OCI-M1 (cell line): ENCODE results near the gene GOLGA8Q.
"Not testable (repeated sequence)": the region's sequence is repeated elsewhere in the genome, so short reads cannot be mapped to it uniquely, and the experiment has no call there.

Source experiments
- DNase-seq: peaks from one replicate; lab custom pipeline; 2025; lab: John Stamatoyannopoulos, UW

The GOLGA8Q gene, protein sequence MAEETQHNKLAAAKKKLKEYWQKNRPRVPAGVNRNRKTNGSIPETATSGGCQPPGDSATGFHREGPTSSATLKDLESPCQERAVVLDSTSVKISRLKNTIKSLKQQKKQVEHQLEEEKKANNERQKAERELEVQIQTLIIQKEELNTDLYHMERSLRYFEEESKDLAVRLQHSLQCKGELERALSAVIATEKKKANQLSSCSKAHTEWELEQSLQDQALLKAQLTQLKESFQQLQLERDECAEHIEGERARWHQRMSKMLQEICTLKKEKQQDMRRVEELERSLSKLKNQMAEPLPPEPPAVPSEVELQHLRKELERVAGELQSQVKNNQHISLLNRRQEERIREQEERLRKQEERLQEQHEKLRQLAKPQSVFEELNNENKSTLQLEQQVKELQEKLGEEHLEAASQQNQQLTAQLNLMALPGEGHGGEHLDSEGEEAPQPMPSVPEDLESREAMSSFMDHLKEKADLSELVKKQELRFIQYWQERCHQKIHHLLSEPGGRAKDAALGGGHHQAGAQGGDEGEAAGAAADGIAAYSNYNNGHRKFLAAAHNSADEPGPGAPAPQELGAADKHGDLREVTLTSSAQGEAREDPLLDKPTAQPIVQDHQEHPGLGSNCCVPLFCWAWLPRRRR

DNA sequence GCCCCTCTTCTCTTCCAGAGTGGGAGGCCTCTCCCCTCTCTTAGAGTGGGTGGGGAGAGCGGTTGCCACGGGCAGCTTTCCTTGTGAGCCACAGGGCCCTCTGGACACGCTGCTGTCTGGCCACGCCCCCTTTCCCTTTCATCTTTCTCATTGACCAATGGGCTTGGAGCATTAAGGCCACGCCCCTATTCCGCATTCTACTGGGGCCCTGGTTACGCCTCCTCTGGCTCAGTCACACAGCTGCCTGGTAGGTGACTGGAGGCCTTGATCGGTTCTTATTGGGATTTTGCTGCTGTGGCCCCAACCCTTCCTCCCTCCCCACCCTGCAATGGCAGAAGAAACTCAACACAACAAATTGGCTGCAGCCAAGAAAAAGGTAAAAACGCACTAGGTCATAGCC lies at the start of gene GOLGA8Q:
Gene GOLGA8Q, plus strand, starts transcription at position 301 of the 400 bp plus-strand sequence. Its CDS starts 28 bp downstream, at position 329.
- not testable (repeated sequence) for DNase-seq

DNA sequence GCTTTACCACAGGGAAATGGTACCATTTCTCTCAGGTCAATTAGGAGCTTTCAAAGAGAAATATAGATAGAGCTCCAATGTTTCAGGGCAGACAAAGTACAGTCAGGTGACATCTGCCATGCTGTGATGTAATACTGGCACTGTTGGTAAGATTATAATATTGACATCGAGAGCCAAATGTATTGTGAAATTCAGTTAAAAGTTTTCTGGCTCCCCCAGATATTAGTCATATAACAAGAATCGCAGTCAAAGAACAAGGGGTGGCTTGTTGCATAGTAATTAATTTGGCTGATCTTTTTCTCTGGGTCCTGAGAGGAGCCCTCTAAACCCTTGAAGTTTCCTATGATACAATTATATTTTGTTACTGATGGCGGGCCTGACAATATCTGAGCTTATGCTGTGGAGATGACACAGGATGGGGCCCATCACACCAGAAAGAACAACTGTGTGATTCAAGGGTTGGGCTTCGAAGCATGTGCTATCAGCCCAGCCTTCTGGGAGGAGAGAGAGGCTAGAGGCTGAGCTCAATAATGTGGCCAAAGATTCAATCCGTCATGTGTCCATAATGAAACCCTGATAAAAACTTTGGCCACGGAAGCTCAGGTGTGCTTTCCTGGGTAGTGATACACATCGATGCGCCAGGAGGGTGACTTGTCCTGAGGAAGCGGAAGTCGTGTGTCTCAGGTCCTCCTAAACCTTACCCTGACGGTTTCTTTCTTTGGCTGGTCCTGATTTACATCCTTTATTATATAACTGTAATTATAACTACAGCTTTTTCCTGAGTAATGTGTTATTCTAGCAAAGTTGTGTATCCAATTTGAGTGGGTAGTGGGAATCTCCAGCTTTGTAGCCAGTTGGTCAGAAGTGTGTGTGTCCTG lies 48.7 kb upstream of the GOLGA8Q start:
- DNase-seq: not testable (repeated sequence)

DNA sequence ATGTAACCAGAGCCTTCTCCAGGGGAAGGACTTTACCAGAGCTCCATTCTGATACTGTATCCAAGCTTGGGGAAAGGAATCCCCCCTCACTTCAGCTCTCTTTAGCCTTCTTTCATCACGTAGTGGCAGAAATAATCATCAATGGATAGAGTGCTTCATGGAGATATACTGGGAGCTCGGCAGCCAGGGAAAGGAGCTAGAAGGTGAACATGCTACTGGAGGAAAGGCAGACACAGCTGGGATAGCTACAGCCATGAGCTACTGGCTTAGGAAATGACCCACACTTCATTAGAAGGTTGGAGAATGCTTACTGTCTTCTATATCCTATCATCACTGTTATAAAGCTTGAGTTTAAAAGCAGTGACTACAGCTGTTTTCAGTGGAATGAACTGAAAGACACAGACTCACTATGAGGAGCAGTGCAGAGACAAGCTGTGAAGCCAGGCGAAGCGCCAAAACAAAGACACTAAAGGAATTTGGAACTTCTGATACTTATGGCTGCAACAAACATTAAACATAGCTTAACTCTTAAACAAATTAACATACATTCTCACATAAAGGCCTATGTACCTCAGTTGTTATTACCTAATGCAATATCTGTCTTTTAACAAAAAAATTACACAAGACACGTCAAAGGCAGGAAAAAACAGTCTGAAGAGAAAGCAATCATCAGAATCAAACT lies 47.5 kb upstream of the GOLGA8Q start:
- DNase-seq: not testable (repeated sequence)

DNA sequence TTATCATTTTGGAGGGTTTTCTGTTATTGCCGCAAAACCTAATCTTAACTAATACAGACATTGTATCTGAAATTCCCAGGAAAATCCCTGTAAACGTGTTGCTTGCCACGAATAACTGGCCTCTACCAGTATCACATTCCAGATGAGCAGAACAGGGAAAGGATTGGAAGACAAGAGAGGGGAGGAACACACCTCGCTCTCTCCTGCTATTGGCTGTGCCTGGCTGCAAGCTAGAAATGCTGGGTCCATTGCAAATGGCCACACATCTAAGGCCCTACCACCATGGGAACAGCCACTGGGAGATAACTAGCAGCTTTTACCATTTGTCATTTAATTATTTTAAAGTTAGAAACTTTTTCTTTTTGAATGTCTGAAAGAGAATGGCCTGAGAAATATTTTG lies 37.3 kb upstream of the GOLGA8Q start:
- not testable (repeated sequence) for DNase-seq

DNA sequence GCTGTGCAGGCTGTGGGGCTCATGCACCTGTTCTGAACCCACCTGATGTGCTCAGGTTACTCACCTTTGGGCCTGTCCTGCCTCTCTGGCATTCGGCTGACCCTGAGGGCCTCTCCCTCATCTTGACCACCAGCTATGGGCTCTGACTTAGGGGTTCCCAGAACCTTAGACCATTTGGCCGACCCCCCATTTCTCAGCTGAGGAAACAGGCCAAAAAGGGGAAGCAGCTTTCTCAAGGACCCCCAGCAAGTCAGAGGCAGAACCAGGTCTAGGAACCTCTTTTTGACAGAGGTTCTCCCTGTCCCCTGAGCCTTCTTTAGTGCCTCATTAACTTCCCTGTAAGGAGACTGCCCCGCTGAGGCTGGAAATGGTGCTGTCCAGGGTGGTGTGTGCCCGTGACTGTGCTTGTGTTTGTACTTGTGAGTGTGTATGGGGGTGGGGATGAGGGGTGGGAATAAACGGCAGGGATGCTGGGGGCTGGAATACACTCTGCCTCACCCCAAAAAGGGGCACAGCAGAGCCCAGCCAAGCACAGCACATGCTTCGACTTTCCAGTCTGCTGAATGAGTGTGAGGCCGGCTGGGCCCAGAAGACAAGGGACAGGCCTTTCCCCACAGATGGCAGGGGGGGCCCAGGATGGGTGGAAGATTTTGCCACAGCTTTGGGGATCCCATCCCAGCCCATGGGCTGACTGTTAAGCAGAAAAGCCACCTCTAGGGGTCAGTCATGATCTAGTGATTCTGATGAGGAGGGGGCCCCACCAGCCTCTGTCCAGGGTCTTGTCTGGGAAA lies 28.2 kb upstream of the GOLGA8Q start:
- DNase-seq: not testable (repeated sequence)

DNA sequence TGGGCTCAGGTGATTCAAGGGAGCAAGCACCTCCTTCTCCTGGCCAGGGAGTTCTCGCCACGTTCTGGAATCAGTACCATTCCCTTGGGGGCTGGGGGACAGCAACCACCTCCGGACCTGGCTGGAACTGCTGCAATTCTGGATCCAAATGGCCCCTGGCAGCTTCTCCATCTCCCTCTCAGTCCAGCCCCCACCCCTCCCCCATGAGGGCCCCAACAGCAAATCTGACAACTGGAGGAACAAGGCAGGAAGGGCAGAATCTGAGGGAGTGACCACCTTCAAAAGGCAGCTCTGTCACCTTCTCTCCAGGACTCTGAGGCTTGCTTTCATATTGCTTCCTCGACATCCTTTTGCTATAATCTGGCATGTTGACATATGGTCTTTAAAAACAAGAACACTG lies 25.9 kb upstream of the GOLGA8Q start:
- DNase-seq: not testable (repeated sequence)

DNA sequence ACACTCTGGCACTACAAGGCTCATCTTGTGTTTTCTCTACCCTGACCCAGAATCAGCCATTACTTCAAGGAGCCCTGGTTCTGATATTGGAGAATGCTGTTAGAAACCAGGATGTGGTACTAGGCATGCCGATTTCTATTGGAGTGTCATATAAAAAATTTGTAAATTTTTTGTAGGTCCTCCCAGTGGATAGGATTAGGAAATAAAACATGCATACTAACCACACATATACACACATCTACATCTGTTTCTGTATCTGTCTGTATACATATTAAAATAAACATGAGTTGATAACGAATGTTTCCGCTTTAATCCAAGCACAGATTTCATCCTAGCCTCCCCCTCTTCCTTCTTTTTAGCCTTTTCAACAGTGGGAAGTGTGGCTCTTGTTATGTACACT lies 22.8 kb upstream of the GOLGA8Q start:
- DNase-seq: not testable (repeated sequence)

DNA sequence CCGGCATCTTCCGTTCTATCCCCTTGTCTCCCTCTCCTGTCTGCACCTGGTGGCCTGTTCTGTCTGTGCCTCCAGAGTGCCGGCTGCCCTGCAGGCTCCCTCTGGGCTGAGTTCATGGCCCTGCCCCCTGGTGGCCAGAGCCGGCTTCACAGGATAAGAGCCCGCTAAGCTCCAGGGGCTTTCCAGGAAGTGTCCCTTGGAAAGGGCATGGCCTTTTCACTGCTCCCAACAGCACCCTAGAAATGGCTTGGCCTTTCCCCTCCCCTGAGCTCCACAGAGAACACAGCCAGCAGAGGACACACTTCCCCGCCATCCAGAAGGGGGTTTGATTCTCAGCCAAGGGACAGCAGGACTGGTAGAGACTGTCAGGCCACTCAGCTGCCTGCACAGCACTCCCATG lies 15.1 kb downstream of the GOLGA8Q start:
- DNase-seq: not testable (repeated sequence)

DNA sequence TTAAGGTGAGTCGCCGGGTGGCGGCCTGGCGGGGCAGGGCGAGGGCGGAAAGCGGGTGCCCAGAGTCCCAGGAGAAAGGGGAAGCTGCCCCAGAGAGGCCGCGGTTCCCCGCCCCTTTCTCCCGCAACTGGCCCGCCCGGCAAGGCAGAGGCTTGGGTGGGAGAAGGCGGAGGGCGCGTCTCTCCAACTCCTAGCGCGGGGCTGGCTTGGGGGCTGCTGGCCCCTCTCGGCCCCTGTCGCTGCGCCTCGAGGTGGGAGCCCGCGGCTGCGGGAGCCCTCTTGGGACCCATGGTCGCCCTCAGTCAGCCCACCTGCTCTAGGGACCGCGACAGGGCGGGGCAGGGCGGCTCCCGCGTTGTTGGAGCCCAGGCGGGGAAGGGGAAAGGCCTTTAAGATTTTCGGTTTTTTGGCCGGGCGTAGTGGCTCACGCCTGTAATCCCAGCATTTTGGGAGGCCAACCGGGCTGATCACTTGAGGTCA lies 21.2 kb downstream of the GOLGA8Q start:
- not testable (repeated sequence) for DNase-seq

DNA sequence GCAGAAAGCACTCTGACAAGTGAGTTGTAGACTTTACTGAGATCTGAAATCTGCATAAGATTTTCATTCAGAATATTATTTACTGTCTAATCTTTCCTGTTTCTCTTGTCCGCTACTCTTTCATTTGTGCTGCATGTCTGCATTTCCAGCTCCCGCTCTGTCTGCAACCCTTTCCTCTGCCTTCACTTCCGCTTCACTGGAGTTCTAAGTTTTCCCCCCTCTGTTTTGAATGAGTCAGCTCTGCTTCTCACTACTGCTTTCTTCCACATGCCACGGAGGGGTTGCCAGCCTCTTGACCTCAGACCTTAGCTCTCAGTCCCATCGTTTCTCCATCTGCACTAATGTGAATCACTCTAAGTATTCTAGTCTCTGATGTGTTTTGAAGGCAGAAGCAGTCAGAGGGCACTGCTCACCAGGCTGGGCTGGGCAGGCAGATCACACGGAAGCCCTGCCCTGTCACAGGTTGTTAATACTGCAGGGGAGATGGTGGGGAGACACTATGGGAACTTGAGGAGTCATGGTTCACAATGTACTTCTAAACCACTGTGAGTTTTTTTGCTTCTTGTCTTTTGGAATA lies 27.6 kb downstream of the GOLGA8Q start:
- not testable (repeated sequence) for DNase-seq

DNA sequence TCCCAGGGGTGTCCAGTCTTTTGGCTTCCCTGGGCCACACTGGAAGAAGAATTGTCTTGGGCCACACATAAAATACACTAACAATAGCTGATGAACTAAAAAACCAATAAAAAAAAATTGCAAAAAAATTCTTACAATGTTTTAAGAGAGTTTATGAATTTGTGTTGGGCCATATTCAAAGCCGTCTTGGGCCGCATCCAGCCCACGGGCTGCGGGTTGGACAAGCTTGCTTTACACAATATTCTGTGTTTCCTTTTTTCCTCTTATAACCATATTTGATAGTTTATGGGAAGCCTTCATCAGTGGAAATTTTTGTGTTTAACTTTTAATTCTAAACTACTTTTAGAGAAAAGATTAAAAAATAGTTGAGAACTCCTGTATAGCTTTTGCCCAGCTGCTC lies 28.9 kb downstream of the GOLGA8Q start:
- not testable (repeated sequence) for DNase-seq

DNA sequence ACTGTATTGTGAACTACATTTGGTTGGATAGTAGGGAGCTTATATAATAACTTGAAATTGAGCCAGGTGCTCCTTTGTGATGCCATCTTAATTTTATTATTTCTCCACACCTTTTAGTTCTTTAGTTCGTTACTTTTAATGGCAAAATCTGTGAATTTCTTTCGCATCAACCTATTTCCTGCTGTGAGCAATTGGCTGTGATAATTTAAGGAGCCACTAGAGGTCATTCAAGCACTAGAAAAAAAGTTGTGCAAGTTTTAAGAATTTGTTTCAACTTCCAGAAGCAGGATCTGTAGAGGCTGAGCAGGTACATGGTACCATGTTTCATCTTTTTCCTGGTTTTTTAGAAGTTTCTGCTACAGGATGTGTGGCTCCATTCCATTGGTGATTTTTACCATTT lies 47.1 kb downstream of the GOLGA8Q start:
- not testable (repeated sequence) for DNase-seq

DNA sequence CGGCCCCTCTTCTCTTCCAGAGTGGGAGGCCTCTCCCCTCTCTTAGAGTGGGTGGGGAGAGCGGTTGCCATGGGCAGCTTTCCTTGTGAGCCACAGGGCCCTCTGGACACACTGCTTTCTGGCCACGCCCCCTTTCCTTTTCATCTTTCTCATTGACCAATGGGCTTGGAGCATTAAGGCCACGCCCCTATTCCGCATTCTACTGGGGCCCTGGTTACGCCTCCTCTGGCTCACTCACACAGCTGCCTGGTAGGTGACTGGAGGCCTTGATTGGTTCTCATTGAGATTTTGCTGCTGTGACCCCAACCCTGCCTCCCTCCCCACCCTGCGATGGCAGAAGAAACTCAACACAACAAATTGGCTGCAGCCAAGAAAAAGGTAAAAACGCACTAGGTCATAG lies 51.9 kb downstream of the GOLGA8Q start, which contains the start of gene GOLGA8H:
Gene GOLGA8H, plus strand, starts transcription at position 233 of the 400 bp plus-strand sequence. Its CDS starts 98 bp downstream, at position 331.
- not testable (repeated sequence) for DNase-seq
